HG03457 (cell line): ENCODE measurements around the gene FAM237B.
A peak's percentile ranks its signal among the peaks of the same experiment; 100 is the strongest.
"Not testable (repeated sequence)": the region's sequence is repeated elsewhere in the genome, so short reads cannot be mapped to it uniquely, and the experiment has no call there.

Experiments
- ATAC-seq: cut with Tn5 transposase; IDR thresholded peaks from one replicate; pipeline ENCODE4 v1.9.1; 2021; ENCODE audit warnings: moderate number of reproducible peaks; ENCODE audit not compliant: unreplicated experiment

Gene FAM237B

DNA sequence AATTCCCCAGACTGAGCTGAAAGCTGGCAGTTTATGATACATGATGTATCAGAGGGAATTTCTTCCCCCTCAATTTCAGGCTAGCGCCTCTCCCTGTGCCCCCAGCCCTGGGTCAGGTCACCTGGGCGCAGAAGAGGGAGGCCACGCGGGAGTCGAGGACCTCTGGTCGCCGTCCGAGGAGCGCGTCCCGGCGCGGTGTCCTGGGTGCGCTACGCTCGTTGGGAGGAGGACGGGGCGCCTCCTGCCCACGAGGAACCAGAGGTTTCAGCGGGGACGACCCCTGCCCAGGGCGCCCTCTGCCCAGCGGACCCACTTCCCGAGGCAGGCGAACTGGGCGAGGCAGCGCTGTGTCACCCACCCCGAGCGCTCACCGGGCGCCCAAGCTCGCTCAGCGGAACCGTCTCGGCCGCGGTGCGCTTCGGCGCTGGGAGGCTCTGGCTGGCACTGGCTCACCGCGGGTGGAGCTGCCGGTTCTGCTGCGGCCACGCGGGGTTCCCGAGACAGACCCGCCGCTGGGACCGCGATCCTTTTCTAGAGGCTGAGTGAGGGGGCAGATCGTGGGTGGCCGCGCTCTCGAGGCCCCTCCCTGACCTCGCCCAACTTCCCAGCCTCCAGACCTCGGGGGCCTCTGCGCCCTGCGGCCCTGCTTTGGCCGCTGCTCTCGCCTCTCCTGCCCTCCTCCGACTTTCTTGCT lies at the start of gene FAM237B:
TSS of gene FAM237B (minus strand) at position 504 of the 694 bp plus-strand sequence. CDS start 1,556 bp downstream, outside the sequence.
- no peak for ATAC-seq

DNA sequence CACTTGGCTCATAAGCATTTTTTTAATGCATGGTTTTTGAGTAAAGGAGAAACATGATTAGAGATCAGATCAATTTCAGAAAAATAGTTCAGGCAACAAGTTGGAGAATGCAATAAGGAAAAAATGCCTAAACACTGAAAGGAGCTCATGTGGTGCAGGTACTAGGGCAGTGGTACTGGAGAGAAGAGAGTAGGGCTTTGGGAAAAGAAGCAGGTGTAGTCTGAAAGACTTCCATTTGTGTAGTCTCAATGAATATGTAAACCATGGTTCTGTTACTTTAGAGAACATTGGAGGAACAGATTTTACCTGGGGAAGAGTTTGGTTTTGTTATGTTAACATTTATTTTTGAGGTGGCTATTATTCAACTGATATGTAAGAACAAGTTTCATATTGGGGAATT lies 30.9 kb upstream of the FAM237B start:
- no peak for ATAC-seq

DNA sequence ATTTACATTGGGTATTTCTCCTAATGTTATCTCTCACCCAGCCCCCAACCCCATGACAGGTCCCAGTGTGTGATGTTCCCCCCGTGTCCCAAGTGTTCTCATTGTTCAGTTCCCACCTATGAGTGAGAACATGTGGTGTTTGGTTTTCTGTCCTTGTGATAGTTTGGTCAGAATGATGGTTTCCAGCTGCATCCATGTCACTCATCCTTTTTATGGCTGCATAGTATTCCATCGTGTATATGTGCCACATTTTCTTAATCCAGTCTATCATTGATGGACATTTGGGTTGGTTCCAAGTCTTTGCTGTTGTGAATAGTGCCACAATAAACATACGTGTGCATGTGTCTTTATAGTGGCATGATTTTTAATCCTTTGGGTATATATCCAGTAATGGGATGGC lies 28.9 kb upstream of the FAM237B start:
- not testable (repeated sequence) for ATAC-seq

DNA sequence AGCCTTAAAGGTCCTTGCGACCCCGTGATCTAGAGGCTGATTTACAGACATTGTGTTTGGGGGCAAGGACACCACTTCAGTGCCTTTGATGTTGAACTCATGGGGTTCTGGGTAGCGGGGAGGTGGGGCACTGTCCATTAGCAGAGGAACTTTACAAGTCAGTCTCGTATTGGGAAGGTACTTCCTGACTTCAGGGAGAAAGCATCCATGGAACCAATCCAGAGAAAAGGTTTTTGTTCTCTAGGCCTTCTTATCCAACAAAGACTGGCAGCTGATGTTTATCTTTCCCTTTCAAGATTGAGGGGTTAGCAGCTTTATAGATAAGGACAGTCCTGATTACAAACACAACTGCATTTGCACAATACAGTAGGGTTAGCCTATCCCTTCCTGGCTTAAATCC lies 28.2 kb upstream of the FAM237B start:
- ATAC-seq: no peak

DNA sequence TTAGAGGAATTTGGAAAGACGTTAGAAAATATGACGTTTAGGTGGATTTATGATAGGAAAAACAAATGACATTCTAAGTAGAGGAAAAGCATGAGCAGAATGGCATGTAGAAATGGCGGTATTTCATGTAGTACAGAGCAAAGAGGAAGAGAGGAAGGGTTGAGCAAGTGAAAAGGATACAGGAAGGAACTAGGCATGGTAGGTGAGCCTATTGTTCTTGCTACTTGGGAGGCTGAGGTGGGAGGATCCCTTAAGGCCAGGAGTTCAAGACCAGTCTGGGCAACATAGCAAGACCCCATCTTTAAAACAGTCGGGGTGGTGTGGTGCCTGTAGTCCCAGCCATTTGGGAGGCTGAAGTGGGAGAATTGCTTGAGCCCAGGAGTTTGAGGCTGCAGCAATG lies 26.7 kb upstream of the FAM237B start:
- no peak for ATAC-seq

GRCh38 chr7:90346336-90347125 lies 25.4 kb upstream of the FAM237B start, which contains the start of gene GTPBP10:
Gene GTPBP10 (plus strand): TSS chr7:90346716. CDS start chr7:90346742, 26 bp downstream.
- peak; percentile 94 for ATAC-seq

- ATAC-seq: peak; percentile 11
Measured at GRCh38 chr7:90345595-90346335, 24.7 kb upstream of the FAM237B start.

GRCh38 chr7:90345016-90345415 lies 23.9 kb upstream of the FAM237B start:
- ATAC-seq: no peak

DNA sequence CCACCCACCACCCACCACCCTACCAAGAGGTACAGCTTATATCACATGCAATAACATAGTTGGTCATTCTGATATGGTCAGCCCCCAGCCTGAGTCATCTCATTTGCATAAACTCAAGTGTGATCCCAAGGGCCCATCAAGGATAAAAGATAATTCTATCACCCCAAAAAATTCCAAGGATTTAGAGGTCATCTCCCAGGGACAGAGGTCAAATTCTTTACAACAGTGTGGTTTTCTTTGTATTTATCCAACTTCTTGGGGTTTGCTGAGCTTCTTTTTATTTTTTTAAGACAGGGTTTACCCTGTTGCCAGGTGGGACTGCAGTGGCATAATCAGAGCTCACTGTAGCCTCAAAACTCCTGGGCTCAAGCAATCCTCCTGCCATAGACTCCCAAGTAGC lies 16.0 kb upstream of the FAM237B start:
- no peak for ATAC-seq

GRCh38 chr7:90334926-90335325 lies 13.8 kb upstream of the FAM237B start:
- ATAC-seq: not testable (repeated sequence)

GRCh38 chr7:90334193-90334843 lies 13.2 kb upstream of the FAM237B start:
- no peak for ATAC-seq

DNA sequence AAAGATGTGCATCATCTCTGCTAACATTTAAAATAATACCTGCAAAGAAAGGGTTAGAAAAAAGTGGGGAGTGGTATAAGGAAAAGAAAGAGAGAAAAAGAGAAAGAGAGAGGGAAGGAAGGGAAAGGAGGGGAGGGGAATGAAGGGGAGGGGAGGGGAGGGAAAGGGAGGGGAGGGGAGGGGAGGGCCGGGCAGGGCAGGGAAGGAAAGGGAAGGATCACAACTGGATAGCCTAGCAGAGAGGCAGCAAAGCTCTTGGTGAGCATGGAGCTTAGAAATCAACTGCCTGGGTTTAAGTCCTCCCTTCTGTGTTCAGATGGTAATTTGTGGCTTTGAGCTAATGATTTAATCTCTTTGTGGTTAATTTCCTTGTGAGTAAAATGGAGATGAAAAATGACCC lies 5.4 kb upstream of the FAM237B start:
- ATAC-seq: no peak

- no peak for ATAC-seq
Measured at GRCh38 chr7:90322837-90323236, 1.7 kb upstream of the FAM237B start.

DNA sequence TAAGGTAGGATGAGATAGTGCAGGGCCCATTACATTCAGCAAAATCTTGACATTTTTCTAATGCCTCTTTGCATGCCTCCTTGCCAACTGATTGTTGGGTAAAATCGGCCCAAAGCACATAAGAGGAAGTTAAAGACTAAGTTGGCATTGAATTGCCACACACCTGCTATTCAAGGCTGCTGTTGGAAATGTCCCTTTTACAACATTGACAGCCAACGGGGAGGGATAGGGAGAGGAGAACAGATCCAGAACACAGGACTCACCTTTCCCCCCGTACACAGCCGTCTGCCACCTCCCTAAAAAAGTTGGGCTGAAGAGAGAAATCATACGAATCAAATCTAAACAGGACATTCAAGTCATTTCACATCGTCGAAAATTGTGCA lies 695 bp downstream of the FAM237B start:
- no peak for ATAC-seq

GRCh38 chr7:90320014-90320413 lies 1.1 kb downstream of the FAM237B start:
- no peak for ATAC-seq

DNA sequence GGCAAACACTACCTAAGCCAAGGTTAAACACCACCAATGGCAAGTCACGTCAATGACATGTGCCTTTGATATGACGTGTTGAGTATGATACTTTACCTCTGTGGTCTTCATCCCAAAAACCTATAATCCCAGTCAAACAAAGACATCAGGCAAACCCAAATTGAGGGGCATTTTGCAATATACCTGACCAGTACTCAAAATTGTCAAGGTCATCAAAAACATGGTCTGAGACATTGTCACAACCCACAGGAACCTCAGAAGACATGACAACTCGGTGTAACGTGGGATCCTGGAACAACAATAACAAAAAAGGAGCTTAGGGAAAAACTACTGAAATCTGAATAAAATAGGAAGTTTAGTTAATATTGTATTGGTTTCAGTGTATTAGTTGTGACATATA lies 7.2 kb downstream of the FAM237B start:
- no peak for ATAC-seq

DNA sequence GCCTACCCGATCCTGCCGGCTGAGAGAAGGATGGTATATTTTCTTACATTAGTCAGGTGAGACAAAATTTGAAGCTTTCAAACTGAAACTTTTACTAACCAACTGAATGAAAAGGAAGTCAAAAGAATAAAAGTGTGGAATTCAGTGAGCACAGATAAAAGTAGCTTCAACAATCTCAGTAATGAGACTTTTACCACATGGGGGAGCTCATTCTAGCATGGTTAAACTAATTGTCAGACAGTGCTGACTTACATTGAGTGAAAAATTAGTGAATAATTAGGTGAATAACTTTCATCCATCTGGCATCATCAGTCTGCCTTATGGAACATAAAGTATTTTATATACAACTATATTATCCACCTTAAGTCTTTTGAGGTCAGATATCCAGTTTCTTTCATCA lies 8.4 kb downstream of the FAM237B start:
- ATAC-seq: no peak

GRCh38 chr7:90311175-90311574 lies 9.9 kb downstream of the FAM237B start:
- ATAC-seq: no peak

DNA sequence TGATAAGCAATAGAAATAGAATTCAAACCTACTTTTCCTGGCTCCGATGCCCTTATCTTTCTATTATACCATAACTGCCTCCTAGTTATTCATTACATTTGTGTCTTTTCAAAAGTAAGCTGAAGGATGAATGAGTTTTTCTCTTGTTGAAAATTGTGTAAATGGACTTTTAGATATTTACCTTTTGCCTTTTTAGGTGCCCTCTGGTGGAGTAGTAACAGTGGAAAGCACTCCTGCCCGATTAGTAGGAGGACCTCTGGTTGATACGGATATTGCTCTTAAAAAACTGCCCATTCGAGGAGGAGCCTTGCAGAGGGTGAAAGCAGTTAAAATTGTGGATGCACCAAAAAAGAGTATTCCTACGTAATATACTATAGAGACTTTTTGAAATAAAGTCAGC lies 11.2 kb downstream of the FAM237B start:
- no peak for ATAC-seq

- no peak for ATAC-seq
Measured at GRCh38 chr7:90303241-90303640, 17.9 kb downstream of the FAM237B start.
